SK-N-SH (cell line): ENCODE data around the gene MTAP. TPM values are rescaled to one million over a fixed set of nuclear protein-coding genes. Genes with fewer than 3 reads are reported as not detected.

Experiments
- CTCF ChIA-PET: fragments of 300-600, 350-600 bp; formaldehyde crosslinking; extraction: SDS; loops from one replicate; lab custom pipeline; 2021; lab: Yijun Ruan, JAX
- POLR2A ChIA-PET: fragments of 350-600 bp; sonication (Branson Sonifier 250); formaldehyde crosslinking; extraction: SDS; loops from one replicate; lab custom pipeline; 2020; ENCODE audit warnings: antibody characterized with exemption, inconsistent platforms; lab: Yijun Ruan, JAX
- DNase-seq: peaks from one replicate; pipeline ENCODE4 v3.0.0; 2012
- H2AFZ ChIP-seq: fragments of 200-600 bp; sonication (generic); 2 replicates; pipeline ENCODE4 v1.8.1; 2016; ENCODE audit warnings: antibody characterized with exemption, mild to moderate bottlenecking, low read depth
- H3F3A ChIP-seq: fragments of 200-600 bp; sonication (generic); replicated peaks from 2 replicates; pipeline ENCODE3; 2016; ENCODE audit warnings: antibody characterized with exemption, mild to moderate bottlenecking; ENCODE audit not compliant: insufficient read depth
- H3K27ac ChIP-seq, 2 experiments: fragments of 200-500 bp in 1 of 2; fragments of 200-600 bp in 1 of 2; sonication (Bioruptor generic) in 1 of 2; sonication (generic), shearing (Covaris generic) in 1 of 2; 2 replicates each; pipeline versions ENCODE4 v1.5.1 to v1.6.1; 2014 to 2016; ENCODE audit warnings: low read depth in 2 of 2, inconsistent platforms in 1 of 2, low read length in 1 of 2, mild to moderate bottlenecking in 1 of 2, mixed read lengths in 1 of 2
- H3K27me3 ChIP-seq: fragments of 200-600 bp; sonication (generic), shearing (Covaris generic); 2 replicates; pipeline ENCODE4 v1.6.1; 2016; ENCODE audit warnings: mixed run types; ENCODE audit not compliant: insufficient read depth
- H3K36me3 ChIP-seq, 2 experiments: fragments of 200-500 bp in 1 of 2; fragments of 200-600 bp in 1 of 2; sonication (Bioruptor generic) in 1 of 2; sonication (generic) in 1 of 2; replicated peaks in 1 of 2; 2 replicates each; pipeline versions ENCODE3 to v1.5.1; 2014 to 2016; ENCODE audit warnings: low read length in 1 of 2, mild to moderate bottlenecking in 1 of 2; ENCODE audit not compliant: insufficient read depth in 2 of 2, control insufficient read depth in 1 of 2
- H3K4me1 ChIP-seq, 2 experiments: fragments of 200-500 bp in 1 of 2; fragments of 200-600 bp in 1 of 2; sonication (Bioruptor generic) in 1 of 2; sonication (generic), shearing (Covaris generic) in 1 of 2; 2 replicates each; pipeline versions ENCODE4 v1.5.1 to v1.6.1; 2014 to 2016; ENCODE audit warnings: low read depth in 1 of 2, low read length in 1 of 2, mixed run types in 1 of 2; ENCODE audit not compliant: insufficient read depth in 2 of 2, control insufficient read depth in 1 of 2
- H3K4me2 ChIP-seq: fragments of 200-600 bp; sonication (generic), shearing (Covaris generic); 2 replicates; pipeline ENCODE4 v1.6.1; 2017; ENCODE audit warnings: mixed run types
- H3K4me3 ChIP-seq, 2 experiments: fragments of 200-500 bp in 1 of 2; fragments of 200-600 bp in 1 of 2; sonication (Bioruptor generic) in 1 of 2; sonication (generic), shearing (Covaris generic) in 1 of 2; 2 replicates each; pipeline versions ENCODE4 v1.5.1 to v1.8.1; 2014 to 2016; ENCODE audit warnings: low read depth in 2 of 2, inconsistent platforms in 1 of 2, low read length in 1 of 2, mild to moderate bottlenecking in 1 of 2, mixed read lengths in 1 of 2, moderate library complexity in 1 of 2
- H3K79me2 ChIP-seq: fragments of 200-600 bp; sonication (generic); 2 replicates; pipeline ENCODE4 v1.8.1; 2017; ENCODE audit warnings: mild to moderate bottlenecking; ENCODE audit not compliant: insufficient read depth
- H3K9ac ChIP-seq: fragments of 200-600 bp; sonication (generic); 2 replicates; pipeline ENCODE4 v1.6.1; 2017; ENCODE audit warnings: mixed run types
- H3K9me2 ChIP-seq: fragments of 200-600 bp; sonication (generic); 2 replicates; pipeline ENCODE4 v1.6.1; 2017; ENCODE audit warnings: mixed run types
- H3K9me3 ChIP-seq: fragments of 200-600 bp; sonication (generic); 2 replicates; pipeline ENCODE4 v1.6.1; 2017; ENCODE audit warnings: mixed run types, mild to moderate bottlenecking, moderate library complexity
- H4K20me1 ChIP-seq: fragments of 200-600 bp; sonication (generic); 2 replicates; pipeline ENCODE4 v1.6.1; 2017; ENCODE audit warnings: mild to moderate bottlenecking, mixed run types; ENCODE audit not compliant: insufficient read depth
- CHD2 ChIP-seq: fragments of 150-350 bp; IDR thresholded peaks from 2 replicates; pipeline ENCODE4 v1.6.1; 2018; ENCODE audit warnings: low read length; ENCODE audit not compliant: partially characterized antibody
- ELF1 ChIP-seq: IDR thresholded peaks from 2 replicates; pipeline ENCODE4 v1.4.0; 2012
- JUND ChIP-seq: IDR thresholded peaks from 2 replicates; pipeline ENCODE4 v1.4.0; 2012
- MEF2A ChIP-seq: IDR thresholded peaks from 2 replicates; pipeline ENCODE4 v1.4.0; 2012; ENCODE audit warnings: low read depth, borderline replicate concordance
- MXI1 ChIP-seq: IDR thresholded peaks from 2 replicates; pipeline ENCODE4 v1.6.1; 2012; ENCODE audit warnings: mild to moderate bottlenecking, low read depth, low read length, improper control_type of control experiment
- POLR2AphosphoS5 ChIP-seq: IDR thresholded peaks from 2 replicates; pipeline ENCODE4 v1.6.1; 2012; ENCODE audit warnings: low read depth, low read length
- RXRA ChIP-seq: IDR thresholded peaks from 2 replicates; pipeline ENCODE4 v1.4.0; 2012; ENCODE audit warnings: low read depth, mild to moderate bottlenecking, borderline replicate concordance
- SMC3 ChIP-seq: IDR thresholded peaks from 2 replicates; pipeline ENCODE4 v1.6.1; 2012; ENCODE audit warnings: low read depth, low read length, improper control_type of control experiment
- USF1 ChIP-seq: IDR thresholded peaks from 2 replicates; pipeline ENCODE4 v1.4.0; 2012; ENCODE audit warnings: low read depth, borderline replicate concordance
- USF2 ChIP-seq: fragments of 150-350 bp; IDR thresholded peaks from 2 replicates; pipeline ENCODE4 v1.6.1; 2017; ENCODE audit warnings: antibody characterized with exemption, low read length, low read depth, borderline replicate concordance
- YY1 ChIP-seq: IDR thresholded peaks from 2 replicates; pipeline ENCODE4 v1.4.0; 2012; ENCODE audit warnings: low read depth, mild to moderate bottlenecking
- ZBTB33 ChIP-seq: IDR thresholded peaks from 2 replicates; pipeline ENCODE4 v1.4.0; 2012; ENCODE audit warnings: low read depth, borderline replicate concordance
- WGBS: methylation state at CpG from one replicate; pipeline ENCODE4 v1.1.6; 2017; ENCODE audit warnings: low lambda C conversion rate; 5-methylcytosine and 5-hydroxymethylcytosine counted together
- polyA plus RNA-seq, 3 experiments: library from polyadenylated mRNA; depleted of rRNA; stranded (reverse); fragments of >200 nt; gene quantifications; 2 replicates each; pipeline ENCODE4 v1.2.3, GENCODE V29; 2012
- TF ChIP-seq, protein P1 (sequence below): IDR thresholded peaks from 2 replicates; pipeline ENCODE4 v1.4.0; 2012; ENCODE audit warnings: low read depth

Gene MTAP
- polyA plus RNA-seq, 1 of the 3 experiments (the other 2 are of a cell fraction) = 9.8 TPM

DNA sequence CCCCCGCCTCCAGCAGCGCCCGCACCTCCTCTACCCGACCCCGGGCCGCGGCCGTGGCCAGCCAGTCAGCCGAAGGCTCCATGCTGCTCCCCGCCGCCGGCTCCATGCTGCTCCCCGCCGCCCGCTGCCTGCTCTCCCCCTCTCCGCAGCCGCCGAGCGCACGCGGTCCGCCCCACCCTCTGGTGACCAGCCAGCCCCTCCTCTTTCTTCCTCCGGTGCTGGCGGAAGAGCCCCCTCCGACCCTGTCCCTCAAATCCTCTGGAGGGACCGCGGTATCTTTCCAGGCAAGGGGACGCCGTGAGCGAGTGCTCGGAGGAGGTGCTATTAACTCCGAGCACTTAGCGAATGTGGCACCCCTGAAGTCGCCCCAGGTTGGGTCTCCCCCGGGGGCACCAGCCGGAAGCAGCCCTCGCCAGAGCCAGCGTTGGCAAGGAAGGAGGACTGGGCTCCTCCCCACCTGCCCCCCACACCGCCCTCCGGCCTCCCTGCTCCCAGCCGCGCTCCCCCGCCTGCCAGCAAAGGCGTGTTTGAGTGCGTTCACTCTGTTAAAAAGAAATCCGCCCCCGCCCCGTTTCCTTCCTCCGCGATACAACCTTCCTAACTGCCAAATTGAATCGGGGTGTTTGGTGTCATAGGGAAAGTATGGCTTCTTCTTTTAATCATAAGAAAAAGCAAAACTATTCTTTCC, 172.4 kb downstream of the MTAP start:
- Histone ChIP-seq H3K79me2 (no peaks in the 10 kb centered on the region), H3K4me1 (peaks cover 0 to 4% of the 10 kb centered on the region in 2 experiments; a peak in 1 of 4 replicates), H3K27ac (no peak overlapping the region), H3K4me2 (peak overlapping the region; percentile 93), H3K36me3 (no peaks in the 10 kb centered on the region), H3K4me3 (peak overlapping the region; percentile 53 to 65), H3F3A (peaks cover 11% of the 10 kb centered on the region), H2AFZ (peak overlapping the region; percentile 69), H3K9ac (peak overlapping the region; percentile 26; the same call in 1 of the 2 replicates), H3K9me3 (no peaks in the 10 kb centered on the region), H3K9me2 (no peaks in the 10 kb centered on the region), H3K27me3 (peaks cover 85% of the 10 kb centered on the region), H4K20me1 (no peaks in the 10 kb centered on the region)
- WGBS = under 1% methylated on average over 32 of the region's 51 CpGs
- CTCF ChIA-PET = interaction anchor here (1.5 to 1.9 kb wide), 2 partner anchors 161 to 162 kb away, joined by 4 to 6 read pairs; no protein-coding TSS in a partner anchor
- POLR2A ChIA-PET = no interaction called here
- TF ChIP-seq CHD2 (no peak), ELF1 (no peak), USF1 (no peak), SMC3 (no peak), RXRA (no peak), MXI1 (no peak), POLR2AphosphoS5 (no peak), ZBTB33 (no peak), YY1 (no peak), JUND (no peak), USF2 (no peak), MEF2A (no peak)
- TF ChIP-seq, protein P1, sequence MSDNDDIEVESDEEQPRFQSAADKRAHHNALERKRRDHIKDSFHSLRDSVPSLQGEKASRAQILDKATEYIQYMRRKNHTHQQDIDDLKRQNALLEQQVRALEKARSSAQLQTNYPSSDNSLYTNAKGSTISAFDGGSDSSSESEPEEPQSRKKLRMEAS = no peak; the same call in 1 of the 2 replicates
- peak; percentile 79 for DNase-seq
